SKM-1 treated with dmso at 0.1 percent for 144 hours (cell line): ENCODE data around the gene TMCO2.

Source experiments
- DNase-seq: peaks from one replicate; lab custom pipeline; 2025; ENCODE audit not compliant: unreplicated experiment; lab: John Stamatoyannopoulos, UW

The TMCO2 gene

DNA sequence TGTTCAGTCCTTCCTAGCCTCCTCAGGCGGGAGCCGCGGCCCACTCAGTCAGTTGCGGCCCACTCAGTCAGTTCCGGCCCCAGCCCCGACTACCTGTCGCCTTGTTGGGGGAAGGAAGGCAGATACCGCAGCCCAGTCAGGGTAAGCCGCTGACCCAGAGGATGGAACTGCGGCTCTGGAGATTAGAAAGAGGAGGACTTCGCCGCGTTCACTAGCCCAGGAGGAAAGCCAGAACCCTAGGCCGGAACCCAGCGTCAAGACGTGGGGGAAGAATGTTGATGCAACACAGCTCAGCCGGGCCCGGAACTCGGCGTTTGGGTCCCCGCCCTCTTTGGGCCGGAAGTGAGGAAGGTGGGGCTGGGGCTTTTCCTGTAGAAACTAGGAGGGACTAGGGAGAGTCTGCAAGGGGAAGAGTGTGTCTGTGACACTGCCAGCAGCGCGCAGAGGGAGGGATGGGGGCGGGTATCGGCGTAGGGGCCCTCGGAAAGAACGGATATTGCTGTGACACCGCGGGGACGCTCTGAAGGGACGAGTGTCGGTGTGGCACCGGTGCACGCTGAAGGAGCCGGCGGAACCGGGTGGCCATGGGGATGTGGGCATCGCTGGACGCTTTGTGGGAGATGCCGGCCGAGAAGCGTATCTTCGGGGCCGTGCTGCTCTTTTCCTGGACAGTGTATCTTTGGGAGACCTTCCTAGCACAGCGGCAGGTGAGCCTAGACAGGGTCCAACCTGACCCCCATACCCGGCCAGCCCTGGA, 10.1 kb downstream of the TMCO2 start, which contains the start of gene ZMPSTE24:
Gene ZMPSTE24 (plus strand): TSS at position 549 of the 757 bp plus-strand sequence. CDS start 36 bp downstream, at position 585.
- DNase-seq, result peak; percentile 95

GRCh38 chr1:40258445-40258769, 10.7 kb downstream of the TMCO2 start:
- no peak for DNase-seq

- DNase-seq, result no peak
Measured at GRCh38 chr1:40264354-40264781, 16.6 kb downstream of the TMCO2 start.

DNA sequence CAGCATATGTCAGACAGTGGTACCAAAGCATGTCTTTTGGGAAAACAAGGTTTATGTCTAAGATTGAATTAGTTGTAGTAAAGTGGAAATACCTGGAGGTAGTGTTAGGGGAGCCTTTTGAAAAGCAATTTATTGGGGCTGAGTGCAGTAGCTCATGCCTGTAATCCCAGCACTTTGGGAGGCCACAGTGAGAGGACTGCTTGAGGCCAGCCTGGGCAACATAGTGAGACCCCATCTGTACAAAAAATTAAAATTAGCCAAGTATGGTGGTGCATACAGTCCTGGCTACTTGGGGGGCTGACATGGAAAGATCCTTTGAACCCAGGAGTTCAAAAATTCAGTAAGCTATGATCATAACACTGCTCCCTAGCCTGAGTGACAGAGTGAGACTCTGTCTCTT, 17.6 kb downstream of the TMCO2 start:
- no peak for DNase-seq

GRCh38 chr1:40265919-40266318, 18.2 kb downstream of the TMCO2 start:
- DNase-seq, result no peak

DNA sequence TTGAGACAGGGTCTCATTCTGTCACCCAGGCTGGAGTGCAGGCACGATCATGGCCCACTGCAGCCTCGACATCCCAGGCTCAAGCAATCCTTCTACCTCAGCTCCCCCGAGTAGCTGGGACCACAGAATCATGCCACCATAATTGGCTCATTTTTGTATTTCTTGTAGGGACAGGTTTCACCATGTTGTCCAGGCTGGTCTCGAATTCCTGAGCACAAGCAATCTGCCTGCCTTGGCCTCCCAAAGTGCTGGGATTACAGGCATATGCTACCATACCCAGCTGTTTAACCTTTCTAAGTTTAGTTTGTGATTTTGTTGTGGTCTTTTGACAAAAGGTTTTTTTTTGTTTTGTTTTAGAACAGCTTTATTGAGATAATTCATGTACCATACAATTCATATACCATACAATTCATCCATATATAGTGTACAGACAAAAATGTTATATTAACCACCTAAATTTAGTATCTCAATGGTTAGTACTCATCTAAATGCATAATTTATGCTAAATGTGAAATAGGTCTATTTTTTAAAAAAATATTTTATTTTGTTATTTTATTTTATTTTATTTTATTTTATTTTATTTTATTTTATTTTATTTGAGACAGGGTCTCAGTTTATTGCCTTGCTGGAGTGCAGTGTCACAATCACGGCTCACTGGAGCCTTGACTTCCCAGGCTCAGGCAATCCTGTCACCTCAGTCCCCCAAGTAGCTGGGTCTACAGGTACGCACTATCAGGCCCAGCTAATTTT, 19.2 kb downstream of the TMCO2 start:
- DNase-seq, result no peak

- DNase-seq, result no peak
Measured at GRCh38 chr1:40267767-40268187, 20.0 kb downstream of the TMCO2 start.

DNA sequence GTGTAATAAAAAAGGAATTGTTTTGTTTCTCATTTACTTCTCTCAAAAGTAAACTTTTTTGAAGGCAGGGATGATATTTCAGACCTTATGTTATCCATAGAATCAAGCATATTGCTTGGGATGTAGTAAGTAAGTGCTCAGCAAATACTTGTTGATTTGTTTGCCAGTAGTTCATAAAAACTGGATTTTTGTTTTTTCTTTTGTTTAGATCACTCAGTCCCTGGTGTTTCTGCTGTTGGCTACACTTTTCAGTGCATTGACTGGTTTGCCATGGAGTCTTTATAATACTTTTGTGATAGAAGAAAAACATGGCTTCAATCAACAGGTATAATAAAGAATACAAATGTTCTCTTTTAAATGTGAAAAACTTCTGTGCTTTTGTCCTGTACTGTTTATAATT, 20.5 kb downstream of the TMCO2 start:
- no peak for DNase-seq

GRCh38 chr1:40270152-40270834, 22.6 kb downstream of the TMCO2 start:
- no peak for DNase-seq

DNA sequence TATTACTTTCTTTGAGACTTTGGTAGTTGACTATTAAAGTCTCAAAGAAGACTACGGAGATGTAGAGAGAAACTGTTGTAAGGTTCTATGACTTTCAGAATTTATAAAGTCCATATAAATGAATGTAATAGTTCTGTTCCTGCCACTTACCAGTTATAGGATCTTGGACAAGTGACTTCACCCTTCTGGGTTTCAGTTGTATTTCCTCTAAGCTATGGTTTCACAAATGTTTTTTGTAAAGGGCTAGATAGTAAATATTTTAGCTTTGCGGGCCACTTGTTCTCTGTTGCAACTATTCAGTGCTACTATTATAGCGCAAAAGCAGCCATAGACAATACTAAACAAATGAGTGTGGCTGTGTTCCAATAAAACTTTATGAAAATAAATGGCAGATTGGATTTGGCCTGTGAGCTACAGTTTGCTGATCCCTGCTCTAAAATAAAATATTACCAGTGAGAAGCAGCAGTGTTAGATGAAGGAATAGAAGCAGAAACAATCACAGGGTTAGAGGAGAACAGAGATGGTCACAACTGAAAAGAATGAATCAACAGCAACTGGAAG, 25.0 kb downstream of the TMCO2 start:
- DNase-seq, result no peak

- no peak for DNase-seq
Measured at GRCh38 chr1:40273547-40274166, 25.9 kb downstream of the TMCO2 start.

GRCh38 chr1:40274331-40274730, 26.6 kb downstream of the TMCO2 start:
- no peak for DNase-seq

DNA sequence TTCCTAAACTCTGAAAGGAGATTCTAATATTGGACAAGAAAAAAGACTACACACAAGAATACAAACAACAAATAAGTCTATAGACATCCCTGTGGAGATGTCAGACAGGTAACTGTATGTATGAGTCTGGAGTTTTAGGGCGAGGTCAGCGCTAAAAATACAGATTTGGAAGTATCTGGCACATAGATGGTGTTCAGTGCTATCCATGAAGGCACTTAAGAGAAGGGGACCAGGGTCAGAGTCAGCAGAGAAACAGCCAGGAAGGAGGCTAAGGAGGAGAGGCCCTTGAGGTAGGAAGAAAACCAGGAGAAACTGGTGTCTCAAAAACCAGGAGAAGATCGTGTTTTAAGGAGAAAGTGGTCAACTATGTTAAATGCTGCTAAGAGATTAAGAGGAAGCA, 28.4 kb downstream of the TMCO2 start:
- DNase-seq, result no peak

- no peak for DNase-seq
Measured at GRCh38 chr1:40281853-40282252, 34.1 kb downstream of the TMCO2 start.

- DNase-seq, result no peak
Measured at GRCh38 chr1:40291293-40291692, 43.6 kb downstream of the TMCO2 start.

DNA sequence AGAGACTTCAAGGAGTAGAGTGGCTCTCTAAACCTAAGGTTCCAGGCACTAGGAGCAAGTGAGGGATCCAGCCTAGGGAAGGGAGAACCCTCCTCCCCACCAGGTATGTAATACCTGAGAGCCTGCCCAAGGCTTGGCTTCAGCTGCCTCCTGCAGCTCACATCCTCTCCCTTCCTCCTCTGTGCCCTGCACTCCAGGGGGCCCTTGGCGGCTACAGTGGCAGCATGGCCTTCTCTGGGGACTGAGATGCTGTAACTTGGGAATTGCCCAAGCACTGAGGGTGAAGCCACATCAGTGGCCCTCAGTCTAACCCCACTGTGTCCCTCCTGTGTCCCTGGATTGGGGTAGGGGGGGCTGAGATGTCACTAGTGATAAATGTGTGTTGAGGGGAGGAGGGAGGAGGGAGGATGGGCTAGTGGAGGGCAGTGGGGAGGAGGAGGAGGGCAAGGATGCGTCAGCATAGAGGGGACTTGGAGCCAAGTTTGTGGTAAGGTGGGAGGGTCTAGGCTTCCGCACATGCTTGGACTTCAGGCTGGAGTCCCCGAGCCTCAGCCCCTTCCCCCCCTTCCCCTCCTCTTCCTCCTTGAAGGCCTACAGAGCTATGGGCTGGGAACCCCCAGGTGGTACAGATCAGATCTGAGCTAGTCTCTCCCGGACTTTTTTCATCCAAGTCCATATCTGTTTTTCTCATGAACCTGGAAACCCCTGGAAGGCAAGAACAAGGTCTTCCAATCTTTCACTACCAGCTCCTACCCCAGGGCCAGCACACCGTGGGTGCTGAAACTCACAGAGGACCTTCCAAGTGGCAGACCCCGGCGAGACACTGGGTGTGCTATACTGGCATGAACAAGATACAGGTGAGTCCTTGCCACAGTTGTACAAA, 51.9 kb downstream of the TMCO2 start:
- no peak for DNase-seq

DNA sequence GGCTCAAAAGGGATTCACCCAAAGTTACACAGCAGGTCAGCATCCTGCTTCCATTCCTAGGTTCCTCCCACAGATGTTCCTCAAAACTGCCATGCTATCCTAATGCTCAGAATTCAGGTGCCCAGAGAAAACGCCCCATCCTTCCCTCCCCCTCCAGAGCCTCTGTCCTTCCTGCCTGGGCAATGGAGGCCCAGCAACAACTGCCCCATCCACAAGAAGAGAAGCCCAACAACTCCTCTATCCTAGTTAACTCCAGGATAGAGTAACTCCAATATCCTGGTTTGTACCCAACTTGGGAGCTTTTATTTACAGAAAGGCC, 52.5 kb downstream of the TMCO2 start:
- no peak for DNase-seq

GRCh38 chr1:40300651-40301050, 52.9 kb downstream of the TMCO2 start:
- no peak for DNase-seq

DNA sequence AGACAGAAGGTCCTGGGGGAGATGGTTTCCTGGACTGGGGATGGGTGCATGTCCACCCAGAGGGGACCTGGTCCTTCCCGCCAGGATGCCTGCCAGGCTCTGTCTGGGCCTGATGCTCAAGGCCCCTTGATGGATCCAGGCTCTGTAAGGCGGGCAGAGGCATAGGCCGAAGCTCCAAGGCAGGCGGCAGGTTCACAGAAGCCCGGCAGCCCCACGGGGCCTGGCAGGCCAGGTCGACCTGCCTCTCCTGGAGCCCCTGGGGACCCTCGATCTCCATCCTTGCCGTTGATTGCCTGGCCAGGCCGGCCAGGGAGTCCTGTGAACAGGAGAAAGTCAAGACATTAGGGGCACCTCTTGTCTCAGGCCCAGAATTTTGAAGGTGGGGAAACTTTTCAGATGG, 53.3 kb downstream of the TMCO2 start:
- DNase-seq, result no peak
